Measurements from ENCODE around the gene KLK5. TPM values are rescaled to one million over a fixed set of nuclear protein-coding genes. Genes with fewer than 3 reads are reported as not detected.

The KLK5 gene
- total RNA-seq, 1 experiment from 2014 or later: 454 TPM

Other genes with a start within 250 kb of the KLK5 start
- 3.1 and 3.6 TPM in 2 replicates for gene SHANK1, start 233.2 kb downstream of the KLK5 start, total RNA-seq (2014; rRNA removed; shearing (Covaris generic); ENCODE audit: low replicate concordance)
- 105 and 139 TPM in 2 replicates for gene CLEC11A, start 229.7 kb downstream of the KLK5 start, total RNA-seq (2014; rRNA removed; shearing (Covaris generic); ENCODE audit: low replicate concordance)
- not detected in 2 replicates for gene GPR32, start 182.6 kb downstream of the KLK5 start, total RNA-seq (2014; rRNA removed; shearing (Covaris generic); ENCODE audit: low replicate concordance)
- gene ACP4, start 162.6 kb downstream of the KLK5 start, total RNA-seq (2014; rRNA removed; shearing (Covaris generic); ENCODE audit: low replicate concordance): not detected in 2 replicates
- gene KLK1, start 129.3 kb downstream of the KLK5 start, total RNA-seq (2014; rRNA removed; shearing (Covaris generic); ENCODE audit: low replicate concordance): not detected in 2 replicates
- gene KLK15, start 119.5 kb downstream of the KLK5 start, total RNA-seq (2014; rRNA removed; shearing (Covaris generic); ENCODE audit: low replicate concordance): not detected in 2 replicates
- not detected in 2 replicates for gene KLK3, start 98.1 kb downstream of the KLK5 start, total RNA-seq (2014; rRNA removed; shearing (Covaris generic); ENCODE audit: low replicate concordance)
- gene KLK2, start 79.6 kb downstream of the KLK5 start, total RNA-seq (2014; rRNA removed; shearing (Covaris generic); ENCODE audit: low replicate concordance): not detected in 2 replicates
- gene KLK4, start 41.6 kb downstream of the KLK5 start, total RNA-seq (2014; rRNA removed; shearing (Covaris generic); ENCODE audit: low replicate concordance): not detected in 2 replicates
- gene KLK6, start 16.6 kb upstream of the KLK5 start, total RNA-seq (2014; rRNA removed; shearing (Covaris generic); ENCODE audit: low replicate concordance): 4.8 and 8.5 TPM in 2 replicates
- gene KLK7, start 30.9 kb upstream of the KLK5 start, total RNA-seq (2014; rRNA removed; shearing (Covaris generic); ENCODE audit: low replicate concordance): 17.9 and 31.4 TPM in 2 replicates
- not detected in 2 replicates for gene KLK8, start 48.6 kb upstream of the KLK5 start, total RNA-seq (2014; rRNA removed; shearing (Covaris generic); ENCODE audit: low replicate concordance)
- 1.5 and 7.0 TPM in 2 replicates for gene KLK10, start 66.7 kb upstream of the KLK5 start, total RNA-seq (2014; rRNA removed; shearing (Covaris generic); ENCODE audit: low replicate concordance)
- gene KLK11, start 73.6 kb upstream of the KLK5 start, total RNA-seq (2014; rRNA removed; shearing (Covaris generic); ENCODE audit: low replicate concordance): not detected in 2 replicates
- not detected in 2 replicates for gene KLK12, start 82.0 kb upstream of the KLK5 start, total RNA-seq (2014; rRNA removed; shearing (Covaris generic); ENCODE audit: low replicate concordance)
- not detected in 2 replicates for gene KLK13, start 112.1 kb upstream of the KLK5 start, total RNA-seq (2014; rRNA removed; shearing (Covaris generic); ENCODE audit: low replicate concordance)
- not detected in 2 replicates for gene KLK14, start 129.8 kb upstream of the KLK5 start, total RNA-seq (2014; rRNA removed; shearing (Covaris generic); ENCODE audit: low replicate concordance)
- 18.7 and 33.5 TPM in 2 replicates for gene CTU1, start 155.4 kb upstream of the KLK5 start, total RNA-seq (2014; rRNA removed; shearing (Covaris generic); ENCODE audit: low replicate concordance)
- not detected in 2 replicates for gene SIGLEC9, start 171.9 kb upstream of the KLK5 start, total RNA-seq (2014; rRNA removed; shearing (Covaris generic); ENCODE audit: low replicate concordance)
- not detected in 2 replicates for gene SIGLEC7, start 189.3 kb upstream of the KLK5 start, total RNA-seq (2014; rRNA removed; shearing (Covaris generic); ENCODE audit: low replicate concordance)

Measured in MG63 (cell line).